IMR-90 (cell line): ENCODE results near the gene MTMR3. TPM values are rescaled to one million over a fixed set of nuclear protein-coding genes. Genes with fewer than 3 reads are reported as not detected.

Source experiments
- ATAC-seq: fragments of 200-7000 bp; cut with Tn5 transposase; 2 replicates; pipeline ENCODE4 v1.9.1; 2020; ENCODE audit warnings: low read depth, mild to moderate bottlenecking, moderate library complexity
- BruUV-seq: library from RNA; stranded (reverse); fragments of 400-500 nt; replicated peaks from 2 replicates; lab custom pipeline; 2021; lab: Mats Ljungman, UMichigan
- CTCF ChIA-PET: fragments of 300-600 bp; formaldehyde crosslinking; extraction: SDS; loops from one replicate; lab custom pipeline; 2021; ENCODE audit warnings: antibody characterized with exemption; lab: Yijun Ruan, JAX
- POLR2A ChIA-PET: fragments of 300-600 bp; sonication (Branson Sonifier 250); formaldehyde crosslinking; loops from one replicate; lab custom pipeline; 2022; ENCODE audit warnings: antibody characterized with exemption; ENCODE audit not compliant: unreplicated experiment; lab: Charles Lee
- DNase-seq: peaks from one replicate; pipeline ENCODE4 v3.0.0; 2013
- H2AFZ ChIP-seq: replicated peaks from 2 replicates; pipeline ENCODE3; 2013; ENCODE audit warnings: low read length, mild to moderate bottlenecking; ENCODE audit not compliant: poor library complexity
- H2AK5ac ChIP-seq: 2 replicates; pipeline ENCODE4 v1.6.1; 2013; ENCODE audit warnings: low read depth, low read length, inconsistent platforms
- H2AK9ac ChIP-seq: replicated peaks from 2 replicates; pipeline ENCODE3; 2013; ENCODE audit warnings: mild to moderate bottlenecking, low read depth, low read length, moderate library complexity; ENCODE audit not compliant: poor library complexity
- H2BK120ac ChIP-seq: 2 replicates; pipeline ENCODE4 v1.6.1; 2013; ENCODE audit warnings: low read depth, low read length, inconsistent platforms
- H2BK15ac ChIP-seq: 3 replicates; pipeline ENCODE4 v1.6.1; 2013; ENCODE audit warnings: low read depth, low read length, inconsistent platforms
- H2BK20ac ChIP-seq: 2 replicates; pipeline ENCODE4 v1.6.1; 2013; ENCODE audit warnings: low read depth, mild to moderate bottlenecking, inconsistent platforms, low read length, moderate library complexity
- H2BK5ac ChIP-seq: 2 replicates; pipeline ENCODE4 v1.6.1; 2013; ENCODE audit warnings: mild to moderate bottlenecking, low read depth, low read length, inconsistent platforms; ENCODE audit not compliant: poor library complexity, severe bottlenecking
- H3K14ac ChIP-seq: replicated peaks from 2 replicates; pipeline ENCODE4 v1.6.1; 2013; ENCODE audit warnings: low read depth, low read length, inconsistent platforms
- H3K18ac ChIP-seq: 2 replicates; pipeline ENCODE4 v1.6.1; 2013; ENCODE audit warnings: low read depth, low read length, control low read depth
- H3K23ac ChIP-seq: 2 replicates; pipeline ENCODE4 v1.6.1; 2013; ENCODE audit warnings: low read depth, low read length, inconsistent platforms
- H3K27ac ChIP-seq: 2 replicates; pipeline ENCODE4 v1.5.1; 2013; ENCODE audit warnings: mild to moderate bottlenecking, control low read depth, low read length; ENCODE audit not compliant: insufficient read depth
- H3K27me3 ChIP-seq: 2 replicates; pipeline ENCODE4 v1.6.1; 2013; ENCODE audit warnings: low read length; ENCODE audit not compliant: control insufficient read depth, insufficient read depth
- H3K36me3 ChIP-seq: 2 replicates; pipeline ENCODE4 v1.6.1; 2013; ENCODE audit warnings: low read length, mixed read lengths; ENCODE audit not compliant: control insufficient read depth, insufficient read depth
- H3K4ac ChIP-seq: 2 replicates; pipeline ENCODE4 v1.6.1; 2013; ENCODE audit warnings: low read depth, low read length, inconsistent platforms
- H3K4me1 ChIP-seq: 2 replicates; pipeline ENCODE4 v1.6.1; 2013; ENCODE audit warnings: low read length, mixed read lengths; ENCODE audit not compliant: control insufficient read depth, insufficient read depth
- H3K4me2 ChIP-seq: 2 replicates; pipeline ENCODE4 v1.6.1; 2013; ENCODE audit warnings: low read depth, mild to moderate bottlenecking, control low read depth, low read length, moderate library complexity
- H3K4me3 ChIP-seq: 2 replicates; pipeline ENCODE4 v1.5.1; 2013; ENCODE audit warnings: low read depth, mild to moderate bottlenecking, control low read depth, low read length, moderate library complexity; ENCODE audit not compliant: insufficient read depth
- H3K56ac ChIP-seq: 2 replicates; pipeline ENCODE4 v1.6.1; 2013; ENCODE audit warnings: low read length, inconsistent platforms; ENCODE audit not compliant: insufficient read depth; ENCODE audit errors: extremely low read depth
- H3K79me1 ChIP-seq, 2 experiments: 2 replicates each; pipeline ENCODE4 v1.6.1; 2013; ENCODE audit warnings: low read length in 2 of 2, inconsistent platforms in 1 of 2, low read depth in 1 of 2
- H3K9ac ChIP-seq: 2 replicates; pipeline ENCODE4 v1.6.1; 2013; ENCODE audit warnings: low read depth, low read length, control low read depth
- H3K9me1 ChIP-seq: 2 replicates; pipeline ENCODE4 v1.6.1; 2013; ENCODE audit warnings: low read length, inconsistent platforms; ENCODE audit not compliant: insufficient read depth
- H3K9me3 ChIP-seq: 2 replicates; pipeline ENCODE4 v1.6.1; 2013; ENCODE audit warnings: low read length; ENCODE audit not compliant: control insufficient read depth, insufficient read depth
- H4K20me1 ChIP-seq: 2 replicates; pipeline ENCODE4 v1.6.1; 2013; ENCODE audit warnings: low read length, inconsistent platforms; ENCODE audit not compliant: insufficient read depth
- H4K5ac ChIP-seq: 2 replicates; pipeline ENCODE4 v1.6.1; 2013; ENCODE audit warnings: mild to moderate bottlenecking, low read depth, low read length, control low read depth
- H4K8ac ChIP-seq, 2 experiments: 2 replicates each; pipeline ENCODE4 v1.6.1; 2013; ENCODE audit warnings: low read depth in 2 of 2, low read length in 2 of 2, control low read depth in 1 of 2, inconsistent platforms in 1 of 2
- H4K91ac ChIP-seq: 2 replicates; pipeline ENCODE4 v1.6.1; 2013; ENCODE audit warnings: low read depth, low read length, inconsistent platforms; ENCODE audit not compliant: insufficient read depth
- BHLHE40 ChIP-seq: fragments of 150-350 bp; IDR thresholded peaks from 2 replicates; pipeline ENCODE4 v1.6.1; 2016; ENCODE audit warnings: mild to moderate bottlenecking, low read depth, low read length
- CEBPB ChIP-seq: IDR thresholded peaks from 2 replicates; pipeline ENCODE4 v1.6.1; 2012; ENCODE audit warnings: low read depth, low read length, improper control_type of control experiment
- CHD1 ChIP-seq: IDR thresholded peaks from 2 replicates; pipeline ENCODE4 v1.6.1; 2012; ENCODE audit warnings: low read depth, low read length, improper control_type of control experiment
- FOS ChIP-seq: fragments of 150-350 bp; IDR thresholded peaks from 2 replicates; pipeline ENCODE4 v1.6.1; 2016; ENCODE audit warnings: low read depth, low read length
- MAFK ChIP-seq: IDR thresholded peaks from 2 replicates; pipeline ENCODE4 v1.6.1; 2012; ENCODE audit warnings: low read depth, low read length, improper control_type of control experiment
- MAZ ChIP-seq: IDR thresholded peaks from 2 replicates; pipeline ENCODE4 v1.6.1; 2012; ENCODE audit warnings: low read depth, mild to moderate bottlenecking, low read length, improper control_type of control experiment, moderate library complexity, borderline replicate concordance
- MXI1 ChIP-seq: IDR thresholded peaks from 2 replicates; pipeline ENCODE4 v1.6.1; 2012; ENCODE audit warnings: low read depth, mild to moderate bottlenecking, low read length, moderate library complexity, borderline replicate concordance
- NFE2L2 ChIP-seq: fragments of 150-350 bp; IDR thresholded peaks from 2 replicates; pipeline ENCODE4 v1.6.1; 2016; ENCODE audit warnings: low read depth, mild to moderate bottlenecking, low read length
- RAD21 ChIP-seq: IDR thresholded peaks from 2 replicates; pipeline ENCODE4 v1.6.1; 2012; ENCODE audit warnings: low read length, improper control_type of control experiment
- RCOR1 ChIP-seq: IDR thresholded peaks from 2 replicates; pipeline ENCODE4 v1.6.1; 2012; ENCODE audit warnings: mild to moderate bottlenecking, low read length, improper control_type of control experiment; ENCODE audit not compliant: insufficient replicate concordance
- RFX5 ChIP-seq: IDR thresholded peaks from 2 replicates; pipeline ENCODE4 v1.8.0; 2012; ENCODE audit warnings: low read depth, mild to moderate bottlenecking, low read length, moderate library complexity
- SMC3 ChIP-seq: fragments of 150-350 bp; IDR thresholded peaks from 2 replicates; pipeline ENCODE4 v1.6.1; 2016; ENCODE audit warnings: low read depth, mild to moderate bottlenecking, antibody characterized with exemption, low read length, moderate library complexity
- WGBS, 2 experiments: methylation state at CpG; one replicate each; pipeline versions ENCODE4 v1.1.5 to v1.1.7; 2013; ENCODE audit warnings: missing lambda C conversion rate in 2 of 2; ENCODE audit not compliant: insufficient read length in 1 of 2; ENCODE audit errors: extremely low coverage in 2 of 2; 5-methylcytosine and 5-hydroxymethylcytosine counted together
- dilution Hi-C: fragments of 300-500 bp; cut with HindIII; formaldehyde crosslinking; loops from one replicate; pipeline ENCODE4 v1.14.3; 2018; ENCODE audit warnings: low sequenced_read_pairs; ENCODE audit not compliant: unreplicated experiment
- in situ Hi-C: fragments of 300-500 bp; cut with MboI; formaldehyde crosslinking; loops from 3 replicates; pipeline ENCODE4 v1.14.3; 2019; ENCODE audit warnings: low sequenced_read_pairs, inconsistent platforms, mixed read lengths
- intact Hi-C: fragments of 100-400 bp; cut with micrococcal nuclease; formaldehyde crosslinking; loops from 2 replicates; pipeline ENCODE4 v1.10.0; 2022
- polyA plus RNA-seq, 3 experiments: library from polyadenylated mRNA; depleted of rRNA; stranded (reverse); fragments of >200 nt; gene quantifications; 2 replicates each; pipeline ENCODE4 v1.2.3, GENCODE V29; 2012; ENCODE audit warnings: low replicate concordance in 1 of 3
- total RNA-seq: library from RNA; depleted of rRNA; stranded (reverse); fragments of >200 nt; gene quantifications from 2 replicates; pipeline ENCODE4 v1.2.3, GENCODE V29; 2012
- TF ChIP-seq, protein P1 (sequence below): fragments of 150-350 bp; IDR thresholded peaks from 2 replicates; pipeline ENCODE4 v1.6.1; 2016; ENCODE audit warnings: low read depth, mild to moderate bottlenecking, low read length, moderate library complexity, borderline replicate concordance

The MTMR3 gene
- total and polyA plus RNA-seq, 2 of the 4 experiments (the other 2 are of a cell fraction), result 21.3 to 29.4 TPM

DNA sequence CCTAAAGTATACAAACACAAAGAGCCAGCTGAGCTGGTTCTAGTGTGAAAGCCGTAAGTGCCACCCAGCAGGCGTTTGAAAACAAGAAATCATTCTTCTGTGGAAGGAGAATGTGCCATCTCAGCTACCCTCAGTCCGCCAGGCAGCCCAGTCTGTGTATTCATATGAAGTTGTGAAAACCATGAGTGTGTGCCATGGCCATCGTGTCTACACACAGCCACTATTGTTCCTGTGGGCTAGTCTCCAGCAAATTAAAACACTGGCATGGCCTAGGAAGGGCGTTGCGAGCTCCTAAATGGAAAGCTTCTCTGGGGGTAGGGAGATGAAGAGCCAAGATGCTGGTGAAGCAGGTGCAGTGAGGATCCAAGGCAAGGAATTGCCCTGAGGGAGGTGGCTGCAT lies 145.8 kb downstream of the MTMR3 start:
- TF ChIP-seq RAD21 (no peak), CEBPB (no peak), RFX5 (no peak), MAZ (no peak), BHLHE40 (no peak), SMC3 (no peak), FOS (no peak), RCOR1 (no peak), MXI1 (no peak), MAFK (no peak), CHD1 (no peak), NFE2L2 (no peak)
- TF ChIP-seq, protein P1, sequence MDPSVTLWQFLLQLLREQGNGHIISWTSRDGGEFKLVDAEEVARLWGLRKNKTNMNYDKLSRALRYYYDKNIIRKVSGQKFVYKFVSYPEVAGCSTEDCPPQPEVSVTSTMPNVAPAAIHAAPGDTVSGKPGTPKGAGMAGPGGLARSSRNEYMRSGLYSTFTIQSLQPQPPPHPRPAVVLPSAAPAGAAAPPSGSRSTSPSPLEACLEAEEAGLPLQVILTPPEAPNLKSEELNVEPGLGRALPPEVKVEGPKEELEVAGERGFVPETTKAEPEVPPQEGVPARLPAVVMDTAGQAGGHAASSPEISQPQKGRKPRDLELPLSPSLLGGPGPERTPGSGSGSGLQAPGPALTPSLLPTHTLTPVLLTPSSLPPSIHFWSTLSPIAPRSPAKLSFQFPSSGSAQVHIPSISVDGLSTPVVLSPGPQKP, result no peak
- H2AK9ac ChIP-seq, result no peak overlapping the region
- H3K56ac ChIP-seq, result no peak overlapping the region
- H3K18ac ChIP-seq, result no peak overlapping the region
- no peak overlapping the region for H2BK120ac ChIP-seq
- H3K36me3 ChIP-seq, result peaks cover 37% of the 10 kb centered on the region
- peaks cover 23% of the 10 kb centered on the region for H3K9me1 ChIP-seq
- H4K20me1 ChIP-seq, result no peaks in the 10 kb centered on the region
- dilution Hi-C loops, result loop anchor here (25.0 kb wide), 1 partner anchor 341 kb away; no protein-coding TSS in a partner anchor
- no peak overlapping the region for H3K9ac ChIP-seq
- no peak overlapping the region for H4K5ac ChIP-seq
- H2AFZ ChIP-seq, result no peak overlapping the region
- H2BK5ac ChIP-seq, result no peak overlapping the region
- 92% methylated on average over 2 of the region's 6 CpGs; no CpG with 5 or more reads in 1 of the 2 experiments for WGBS, 2 experiments
- H2BK20ac ChIP-seq, result no peak overlapping the region
- POLR2A ChIA-PET, result no interaction called here
- no peak overlapping the region for H4K8ac ChIP-seq
- no peaks in the 10 kb centered on the region for H3K9me3 ChIP-seq
- peaks cover 0 to 16% of the 10 kb centered on the region in 2 experiments; a peak in 2 of 4 replicates for H3K79me1 ChIP-seq
- no peak overlapping the region for H4K91ac ChIP-seq
- DNase-seq (no peak), ATAC-seq (no peak)
- no peak overlapping the region for H2BK15ac ChIP-seq
- H3K27me3 ChIP-seq, result no peaks in the 10 kb centered on the region
- CTCF ChIA-PET, result no interaction called here
- no peak overlapping the region for H3K4me2 ChIP-seq
- intact Hi-C loops, result no loop called here
- H3K4me3 ChIP-seq, result no peak overlapping the region
- H3K4ac ChIP-seq, result no peak overlapping the region
- H2AK5ac ChIP-seq, result no peak overlapping the region
- H3K14ac ChIP-seq, result no peak overlapping the region
- no peak overlapping the region for H3K23ac ChIP-seq
- H3K4me1 ChIP-seq, result no peaks in the 10 kb centered on the region
- H3K27ac ChIP-seq, result no peak overlapping the region
- no TSS peak for BruUV-seq
- in situ Hi-C loops, result no loop called here
